Stimulated activated CD4-positive, alpha-beta T cell treated with anti-CD3 and anti-CD28 coated beads, TNF-alpha, amount 100 ng/mL, for 1 hour (primary cell): ENCODE data around the gene ST6GALNAC5.

Source experiments
- DNase-seq, 3 donors: peaks; one replicate each; pipeline ENCODE4 v3.0.0-alpha.2; 2020; ENCODE audit warnings: low read depth in 3 of 3, low spot score in 1 of 3

Gene ST6GALNAC5

DNA sequence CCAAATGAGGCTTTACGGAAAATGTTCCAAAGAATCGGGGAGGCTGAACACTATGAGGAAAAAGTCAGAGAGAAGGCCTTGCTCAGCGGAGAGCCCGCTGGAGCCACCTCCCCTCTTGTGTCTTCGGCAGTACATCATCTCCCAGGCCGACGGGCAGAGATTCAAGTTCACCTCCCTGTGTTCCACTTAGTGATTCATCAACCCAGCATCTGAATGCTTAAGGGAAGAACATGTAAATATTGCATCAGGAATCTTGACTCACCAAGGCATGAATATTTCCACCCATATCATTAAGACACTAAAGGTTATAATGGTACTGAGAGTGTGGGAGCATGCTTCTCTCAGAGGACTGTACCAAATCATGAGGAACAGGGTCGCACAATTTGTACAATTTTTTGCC lies 172.5 kb downstream of the ST6GALNAC5 start:
- DNase-seq, result no peak

DNA sequence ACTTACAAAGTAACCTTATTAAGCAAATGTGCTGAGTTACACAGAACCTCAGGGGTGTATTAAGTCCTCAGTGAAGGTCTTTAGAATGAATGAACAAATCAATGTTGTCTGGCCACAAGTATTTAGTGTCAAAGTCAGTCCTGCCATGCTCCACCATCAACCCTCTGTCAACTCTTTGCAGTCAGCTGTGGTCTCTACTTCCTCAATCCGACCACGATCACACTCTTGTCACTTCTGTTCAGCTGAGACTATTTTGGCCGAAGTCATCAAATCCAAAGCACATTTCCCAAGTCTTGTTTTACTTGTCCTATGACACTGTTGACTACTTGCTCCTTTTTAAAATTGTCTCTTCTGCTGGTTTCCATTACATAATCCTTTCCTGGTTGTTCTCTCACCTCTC lies 173.5 kb downstream of the ST6GALNAC5 start:
- DNase-seq, result no peak

DNA sequence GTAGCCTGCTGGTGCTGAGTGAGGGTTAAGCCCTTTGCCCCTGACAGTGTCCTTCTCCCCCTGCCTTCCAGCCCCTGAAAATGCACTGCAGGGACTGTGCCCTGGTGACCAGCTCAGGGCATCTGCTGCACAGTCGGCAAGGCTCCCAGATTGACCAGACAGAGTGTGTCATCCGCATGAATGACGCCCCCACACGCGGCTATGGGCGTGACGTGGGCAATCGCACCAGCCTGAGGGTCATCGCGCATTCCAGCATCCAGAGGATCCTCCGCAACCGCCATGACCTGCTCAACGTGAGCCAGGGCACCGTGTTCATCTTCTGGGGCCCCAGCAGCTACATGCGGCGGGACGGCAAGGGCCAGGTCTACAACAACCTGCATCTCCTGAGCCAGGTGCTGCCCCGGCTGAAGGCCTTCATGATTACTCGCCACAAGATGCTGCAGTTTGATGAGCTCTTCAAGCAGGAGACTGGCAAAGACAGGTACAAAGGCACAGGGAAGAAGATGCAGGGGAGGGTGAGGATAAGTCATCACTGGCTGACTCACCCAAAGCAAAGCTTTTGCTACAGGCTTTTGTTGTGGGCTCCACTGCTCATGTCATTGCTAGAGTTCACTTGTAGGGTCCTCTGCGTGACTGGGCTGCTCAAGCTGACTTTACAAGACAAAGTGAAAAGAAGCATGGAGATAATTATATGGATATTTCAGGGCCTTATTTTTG lies 177.0 kb downstream of the ST6GALNAC5 start:
- no peak for DNase-seq

DNA sequence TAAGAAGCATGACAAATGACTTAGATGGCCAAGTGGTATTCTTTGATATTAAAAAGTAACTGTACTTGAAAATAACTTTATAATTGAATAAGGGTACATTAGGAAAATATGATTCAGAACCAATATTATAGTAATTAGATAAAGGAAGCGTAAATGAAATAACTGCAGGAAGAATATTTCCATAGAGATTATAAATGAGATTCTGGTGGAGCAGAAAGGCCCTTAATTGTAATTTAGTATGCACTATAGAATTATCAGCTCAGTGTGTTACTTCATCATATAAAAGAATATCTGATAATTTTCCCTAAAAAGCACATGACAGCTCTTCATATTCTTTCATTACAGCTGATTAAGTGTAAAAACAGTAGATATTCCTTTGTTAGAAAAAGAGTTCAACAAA lies 180.3 kb downstream of the ST6GALNAC5 start:
- DNase-seq, result no peak

DNA sequence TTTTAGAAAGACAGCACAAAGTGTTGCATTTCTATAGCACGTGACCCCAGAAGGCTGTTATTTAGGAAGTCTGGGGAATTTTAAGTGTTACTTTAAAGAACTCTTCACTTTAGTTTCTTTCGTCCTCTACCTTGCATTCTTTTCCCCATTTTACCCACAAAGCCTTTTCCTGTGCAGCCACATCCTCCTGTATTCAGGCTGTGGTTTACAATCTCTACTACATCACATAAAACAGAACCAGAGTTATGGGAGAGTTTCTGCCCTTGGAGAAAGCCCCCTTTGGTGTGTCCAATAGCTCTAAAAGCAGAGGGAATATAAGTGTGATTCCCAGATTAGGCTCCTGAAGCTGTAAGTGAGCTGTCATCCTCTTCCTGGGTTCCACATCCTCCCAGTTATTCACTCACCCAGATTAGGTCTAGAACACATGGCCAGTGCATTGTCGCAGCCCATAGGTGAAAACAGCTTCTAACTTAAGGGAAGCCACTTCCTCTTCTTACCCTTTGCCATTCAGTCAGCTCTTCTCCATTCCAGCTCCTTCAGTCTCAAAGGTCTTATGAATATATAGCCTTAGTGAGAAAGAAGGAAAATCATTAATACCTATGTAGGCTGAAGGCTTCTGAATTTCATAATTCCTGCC lies 180.8 kb downstream of the ST6GALNAC5 start:
- DNase-seq, result no peak

DNA sequence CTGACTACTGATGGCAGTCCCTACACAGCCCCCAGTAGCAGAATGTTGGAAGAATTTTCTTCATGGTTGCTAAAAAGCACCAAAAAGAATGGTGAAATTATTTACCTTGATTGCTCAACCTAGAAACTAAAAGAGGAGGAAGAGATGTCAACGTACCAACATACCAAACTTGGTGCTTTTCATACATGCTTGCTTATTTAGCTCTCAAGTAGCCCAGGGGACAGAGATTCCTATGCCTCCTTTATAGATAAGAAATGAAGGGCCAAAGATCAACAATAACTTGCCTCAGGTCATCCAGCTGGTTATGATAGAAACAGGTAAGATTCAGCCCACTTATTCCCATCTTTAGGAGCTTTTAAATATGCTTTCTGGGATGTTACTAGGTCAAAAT lies 181.3 kb downstream of the ST6GALNAC5 start:
- no peak for DNase-seq

DNA sequence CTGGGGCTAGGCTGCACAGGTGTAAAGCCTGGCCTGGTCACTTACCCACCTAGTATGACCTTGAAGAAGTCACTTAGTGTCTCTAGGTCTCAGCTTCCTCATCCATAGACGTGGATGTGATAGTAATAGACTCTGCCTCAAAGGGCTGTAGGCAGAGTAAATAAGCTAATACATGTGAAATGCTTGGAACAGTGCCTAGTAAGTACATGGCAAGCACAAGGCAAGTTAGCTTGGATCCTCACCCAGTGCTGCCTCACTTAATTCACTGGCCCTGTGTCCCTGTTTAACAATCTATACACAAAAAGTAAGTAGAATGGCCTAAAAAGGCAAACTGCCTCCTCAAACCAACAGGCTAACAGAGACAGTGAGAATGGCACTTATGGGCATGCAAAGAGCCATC lies 184.1 kb downstream of the ST6GALNAC5 start:
- no peak for DNase-seq

DNA sequence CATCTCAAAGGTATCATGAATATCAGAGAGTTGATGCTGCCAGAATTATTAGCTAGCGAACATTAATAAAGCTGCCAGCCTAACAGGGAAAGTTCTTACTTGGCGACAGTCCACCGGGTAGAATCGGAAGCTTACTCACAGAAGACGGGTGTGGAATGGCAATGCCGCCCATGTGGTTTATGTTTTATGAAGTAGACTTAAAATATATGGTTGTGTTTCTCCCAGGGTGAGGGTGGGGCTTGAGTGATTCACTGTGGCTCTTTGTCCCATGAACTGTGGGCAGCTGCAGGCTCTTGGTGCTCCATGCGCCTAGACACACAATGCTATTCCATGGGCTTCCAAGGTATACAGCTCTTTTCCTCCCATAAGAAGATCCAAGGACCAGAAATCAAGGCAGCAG lies 189.2 kb downstream of the ST6GALNAC5 start:
- no peak for DNase-seq

DNA sequence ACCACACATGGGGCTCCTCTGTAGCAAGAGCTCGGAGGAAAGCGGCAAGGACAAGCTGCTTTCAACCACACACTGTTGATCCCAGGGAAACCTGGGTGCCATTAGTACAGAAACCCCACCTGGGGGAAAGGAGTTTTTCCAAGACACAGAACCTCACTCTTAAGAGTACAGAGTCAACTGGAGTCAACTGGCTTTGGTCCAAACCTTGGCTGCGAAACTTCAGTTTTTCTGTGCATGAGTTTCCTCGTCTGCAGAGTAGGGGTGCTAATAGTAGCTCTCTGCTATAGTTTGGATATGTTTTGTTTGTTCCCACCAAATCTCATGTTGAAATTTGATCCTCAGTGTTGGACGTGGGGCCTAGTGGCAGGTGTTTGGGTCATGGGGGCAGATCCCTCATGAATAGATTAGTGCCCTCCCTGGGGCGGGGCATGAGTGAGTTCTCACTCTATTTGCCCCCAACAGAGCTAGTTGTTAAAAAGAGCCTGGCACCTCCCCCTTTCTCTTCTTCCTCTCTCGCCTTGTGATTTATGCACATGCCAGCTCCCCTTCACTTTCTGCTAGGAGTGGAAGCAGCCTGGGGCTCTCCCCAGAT lies 190.8 kb downstream of the ST6GALNAC5 start:
- DNase-seq, result no peak

DNA sequence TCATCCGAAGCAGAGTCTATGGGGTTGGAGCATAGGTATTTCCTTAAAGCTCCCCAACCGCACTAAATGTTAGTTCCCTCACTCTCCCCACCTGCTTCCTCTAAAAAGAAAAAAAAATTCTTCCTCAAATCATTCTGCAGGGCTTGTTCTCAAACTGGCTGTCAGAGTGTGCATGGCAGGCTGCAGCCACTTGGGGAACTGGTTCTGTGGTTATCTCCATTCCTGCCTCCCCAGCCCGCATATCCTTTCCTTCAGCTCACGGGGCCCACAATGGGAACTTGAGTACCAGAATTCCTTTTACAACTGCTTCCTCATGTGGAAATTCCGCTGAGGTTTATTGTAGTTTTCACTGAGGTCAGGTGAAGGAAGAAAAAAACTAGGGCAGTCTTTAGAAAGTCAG lies 192.7 kb downstream of the ST6GALNAC5 start:
- no peak for DNase-seq

DNA sequence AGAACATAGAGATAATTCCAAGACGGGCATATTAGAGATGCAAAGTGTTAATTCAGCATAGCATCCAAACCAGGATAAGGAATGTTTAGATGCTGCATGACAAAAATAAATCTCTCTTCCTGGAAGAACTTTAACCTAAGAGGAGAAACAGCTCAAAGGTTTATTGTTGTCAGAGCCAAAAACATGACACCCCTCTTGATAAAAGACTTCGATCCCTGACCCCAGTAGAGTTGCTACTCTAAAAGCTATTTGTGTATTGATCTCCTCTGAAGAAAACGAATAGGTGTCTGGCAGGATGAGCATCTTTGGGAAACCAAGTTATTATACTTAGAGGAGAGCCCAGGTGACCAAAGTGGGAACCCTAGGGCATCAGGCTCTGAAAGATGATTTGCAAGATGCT lies 193.9 kb downstream of the ST6GALNAC5 start:
- no peak for DNase-seq

DNA sequence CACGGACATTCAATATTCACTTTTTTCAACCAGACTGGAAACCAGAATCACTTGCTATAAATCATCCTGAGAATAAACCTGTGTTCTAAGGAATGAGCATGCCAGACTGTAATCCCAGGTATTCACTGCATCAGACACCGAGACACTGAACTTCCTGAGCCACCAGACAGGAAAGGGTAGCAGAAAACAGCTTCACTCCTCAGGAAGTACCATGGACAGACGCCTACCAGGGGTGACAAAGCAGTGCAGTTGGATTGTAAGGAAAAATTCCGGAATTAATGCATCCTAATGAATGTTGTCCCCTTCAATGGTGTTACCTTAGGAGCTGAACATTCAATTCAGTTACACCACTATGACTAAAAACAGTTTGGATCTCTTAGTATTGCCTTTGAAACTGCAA lies 195.8 kb downstream of the ST6GALNAC5 start:
- no peak for DNase-seq

DNA sequence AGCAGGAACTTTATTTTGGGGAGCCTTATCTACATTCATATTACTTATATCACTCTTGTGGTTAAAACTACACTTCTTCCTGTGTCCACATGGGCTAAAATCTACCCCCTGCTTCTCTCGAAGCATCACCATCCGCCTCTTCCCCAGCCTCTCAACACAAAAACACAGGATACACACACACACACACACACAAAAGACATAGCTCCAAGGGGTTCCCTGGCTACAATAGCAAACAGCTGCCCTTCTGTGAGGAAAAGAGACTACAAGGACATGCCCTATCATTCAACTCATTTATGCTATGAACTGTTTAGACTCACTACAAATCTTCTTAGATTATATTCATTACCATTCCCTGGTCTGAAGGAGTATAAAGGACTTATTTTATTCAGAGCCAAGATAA lies 197.0 kb downstream of the ST6GALNAC5 start:
- no peak for DNase-seq

DNA sequence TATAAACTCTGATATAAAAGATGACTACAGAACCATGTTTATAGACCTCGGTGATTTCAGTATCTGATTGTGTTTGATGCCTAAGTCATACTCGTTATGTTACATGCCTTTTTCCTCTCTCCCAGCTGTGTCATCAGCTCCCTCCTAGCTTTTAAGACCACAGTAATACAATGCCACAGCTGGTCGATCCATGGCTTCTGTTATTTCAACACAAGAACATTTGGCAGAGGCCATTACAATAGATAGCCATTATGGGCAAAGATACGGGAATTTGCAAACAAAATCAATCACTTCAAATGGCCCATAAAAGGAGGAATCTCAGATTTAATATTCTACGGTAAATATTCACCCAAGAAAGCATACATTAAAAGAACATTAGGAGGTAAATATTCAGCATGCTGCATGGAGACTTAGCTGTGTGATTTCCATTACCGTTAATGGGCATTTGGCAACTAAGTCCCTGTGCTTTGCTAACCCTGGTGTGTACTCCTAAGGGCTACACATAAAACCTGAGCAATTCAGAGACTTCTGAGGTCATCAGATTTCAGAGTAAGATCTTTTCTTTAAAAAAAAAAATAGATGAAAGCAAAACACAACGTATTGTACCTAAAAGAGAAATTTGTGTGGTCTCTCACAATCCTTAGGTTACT lies 198.5 kb downstream of the ST6GALNAC5 start:
- no peak for DNase-seq

DNA sequence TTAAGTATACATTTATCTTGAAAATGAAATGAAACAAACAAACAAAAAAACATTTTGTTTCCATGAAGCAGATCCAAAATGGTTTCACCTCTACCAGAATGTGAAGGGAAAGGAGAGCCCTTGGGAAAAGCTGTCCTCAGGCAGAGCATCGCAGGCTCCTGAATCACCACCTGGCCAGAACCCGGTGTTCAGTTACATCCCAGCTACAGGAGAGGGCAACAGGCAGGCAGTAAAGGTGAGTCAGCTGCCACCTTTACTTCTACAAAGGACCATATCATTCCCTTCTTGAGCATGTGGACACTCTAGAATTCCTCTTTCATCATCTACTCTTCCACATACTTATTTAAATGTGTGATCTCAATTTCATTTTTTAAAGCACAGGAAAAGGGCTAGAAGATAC lies 200.7 kb downstream of the ST6GALNAC5 start:
- DNase-seq, result no peak

DNA sequence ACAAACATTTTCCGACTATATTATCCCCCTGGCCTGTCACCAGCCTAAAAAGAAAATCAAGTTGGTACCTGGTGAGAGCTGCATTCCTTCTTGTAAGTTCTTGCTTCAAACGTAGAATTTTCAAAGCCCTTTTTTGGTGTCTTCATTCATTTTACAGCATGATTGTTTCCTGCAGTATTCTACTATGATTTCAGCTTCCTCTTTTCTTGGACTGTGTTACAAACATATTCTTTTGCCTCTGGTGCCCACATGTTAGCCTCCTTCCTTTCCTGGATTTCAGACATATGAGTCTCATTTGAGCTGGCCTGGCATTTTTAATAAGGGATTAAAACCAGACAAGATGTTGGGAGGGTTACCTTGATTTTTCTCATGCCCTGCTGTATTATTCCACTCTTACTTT lies 209.5 kb downstream of the ST6GALNAC5 start:
- no peak for DNase-seq

DNA sequence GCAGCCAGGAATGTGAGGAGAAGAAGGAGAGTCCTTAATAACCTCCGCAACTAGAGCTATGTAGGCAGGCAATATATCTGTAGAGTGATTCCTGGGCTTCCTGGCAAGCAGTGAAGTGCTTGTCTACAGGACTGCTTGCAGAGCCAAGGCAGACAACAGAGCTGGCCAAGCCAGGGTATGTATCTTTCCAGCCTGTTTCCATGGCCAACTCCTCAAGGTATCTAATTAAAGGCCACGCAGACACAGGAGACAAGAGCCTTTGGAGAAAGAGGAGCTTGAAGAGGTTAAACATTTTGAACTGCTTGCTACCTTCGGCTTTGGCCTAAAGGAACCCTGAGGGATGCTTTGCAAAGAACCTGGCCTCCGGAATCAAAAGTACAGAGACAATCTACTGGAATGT lies 214.6 kb downstream of the ST6GALNAC5 start:
- no peak for DNase-seq

DNA sequence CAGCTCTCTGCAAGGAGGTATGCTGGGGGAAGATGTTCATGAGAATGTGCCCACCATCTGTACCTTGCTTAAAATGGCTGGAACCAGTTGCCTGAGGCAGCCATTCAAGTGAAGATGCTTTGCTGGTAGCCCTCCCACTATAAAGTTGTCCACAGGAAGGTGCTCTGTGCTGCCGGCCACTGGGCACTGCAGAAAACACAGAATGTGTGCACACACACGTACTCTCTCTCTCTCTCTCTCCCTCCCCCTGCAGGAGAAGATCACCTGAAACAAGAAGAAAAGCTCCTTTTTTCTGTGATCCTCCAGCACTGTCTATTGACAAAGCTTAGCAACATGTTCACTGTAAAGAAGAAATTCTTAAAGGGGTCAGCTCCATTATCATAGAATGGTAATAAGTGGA lies 217.2 kb downstream of the ST6GALNAC5 start:
- no peak for DNase-seq

DNA sequence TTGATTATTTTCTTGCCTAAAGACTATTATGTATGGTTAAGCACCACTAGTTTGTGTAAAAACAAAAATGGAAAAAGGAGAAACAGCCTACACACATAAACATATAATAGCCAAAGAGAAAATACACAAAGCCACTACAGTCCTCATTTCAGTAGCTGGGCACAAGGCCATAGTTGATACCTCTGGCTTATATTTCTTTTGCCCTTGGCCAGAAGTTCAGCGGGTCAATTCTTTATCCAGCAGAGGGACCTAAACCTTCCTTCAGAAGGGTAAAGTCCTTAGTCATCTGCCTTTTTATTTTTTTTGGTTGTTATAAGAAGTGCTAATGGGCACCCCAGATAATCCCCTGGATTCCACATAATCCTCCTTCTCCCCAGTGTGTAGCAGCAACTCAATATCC lies 217.8 kb downstream of the ST6GALNAC5 start:
- DNase-seq, result no peak

DNA sequence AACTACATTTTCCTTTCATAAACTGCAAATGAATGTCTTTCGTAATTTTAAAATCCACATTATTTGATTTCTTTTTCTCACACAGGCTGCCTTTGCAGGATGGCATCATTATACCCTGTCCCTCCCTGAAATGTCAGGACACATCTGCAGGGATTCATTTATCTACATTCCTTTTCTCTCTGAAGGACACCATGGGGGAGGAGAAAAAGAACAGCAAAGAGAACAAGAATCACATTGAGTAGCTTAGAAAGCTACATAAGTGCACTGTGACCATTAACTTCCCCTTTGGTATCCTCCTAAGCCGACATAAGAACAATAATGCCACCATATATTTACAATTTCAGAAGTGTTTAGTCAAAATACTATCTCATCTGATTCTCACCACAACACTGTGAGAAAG lies 222.5 kb downstream of the ST6GALNAC5 start:
- DNase-seq, result no peak

DNA sequence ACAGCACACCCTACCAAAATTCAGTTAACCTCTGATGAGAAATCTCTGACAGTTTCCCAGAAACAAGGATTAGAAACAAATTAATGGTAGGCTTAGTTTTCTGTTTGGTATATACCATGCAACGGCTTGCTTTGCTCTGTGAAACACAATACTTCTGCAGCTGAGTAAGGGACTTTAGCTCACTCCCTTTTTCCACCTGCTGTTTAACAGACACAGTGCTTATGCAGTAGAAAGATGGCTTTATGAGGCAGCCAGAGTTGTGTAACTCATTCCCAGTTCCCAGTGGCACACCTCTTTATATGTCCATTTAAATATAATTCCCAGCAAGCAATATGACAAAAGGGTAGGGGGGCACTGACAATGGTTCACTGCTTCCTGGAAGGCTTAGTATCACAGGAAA lies 228.0 kb downstream of the ST6GALNAC5 start:
- DNase-seq, result no peak
